ENCODE results near the gene SPRED1. TPM values are rescaled to one million over a fixed set of nuclear protein-coding genes. Genes with fewer than 3 reads are reported as not detected.
A peak's percentile ranks its signal among the peaks of the same experiment; 100 is the strongest.

The SPRED1 gene
- total and polyA plus RNA-seq, 9 of the 15 experiments (the other 6 are each of a cell fraction or from before 2014, with no cell fraction given): 2.8 to 17.4 (median 7.9) TPM

GRCh38 chr15:38228618-38229017, 24.0 kb upstream of the SPRED1 start:
- no TSS peak for BruUV-seq (replicated peaks)
- Histone ChIP-seq H3K79me2 (ENCODE audit: control insufficient read depth, insufficient read depth, low read length) (no peaks in the 10 kb centered on the region), H3K27ac (ENCODE audit: extremely low read depth, low read depth, low read length) (no peak overlapping the region), H2AFZ (ENCODE audit: low read depth, low read length) (no peak overlapping the region), H3K9me1 (ENCODE audit: control insufficient read depth, insufficient read depth, low read length) (no peaks in the 10 kb centered on the region), H3K27me3 (ENCODE audit: control insufficient read depth in 2 of 2, insufficient read depth in 2 of 2, low read length in 2 of 2) (peaks cover 4 to 6% of the 10 kb centered on the region in 2 experiments; a peak in 2 of 5 replicates), H4K20me1 (replicated peaks; ENCODE audit: control insufficient read depth, insufficient read depth, low read length) (no peaks in the 10 kb centered on the region), H3K36me3 (ENCODE audit: control insufficient read depth, insufficient read depth, low read length) (no peaks in the 10 kb centered on the region), H3K4me2 (ENCODE audit: insufficient read depth, low read length) (no peak overlapping the region), H3K9me3 (replicated peaks; ENCODE audit: control insufficient read depth, insufficient read depth, low read depth, low read length) (no peaks in the 10 kb centered on the region), H3K9ac (ENCODE audit: insufficient read depth in 1 of 2, low read depth in 2 of 2, low read length in 2 of 2) (no peak overlapping the region), H3K4me3 (no peak overlapping the region), H3K4me1 (replicated peaks in 1 of 2; ENCODE audit: control insufficient read depth in 2 of 2, insufficient read depth in 2 of 2, low read length in 2 of 2) (no peaks in the 10 kb centered on the region; a peak in 1 of 5 replicates)
- ChIA-PET CTCF (ENCODE audit: low intra/inter-chr PET ratio) (no interaction called here), POLR2A (interaction anchor here (1.0 kb wide), 1 partner anchor 16 kb away, joined by 3 read pairs; no protein-coding TSS in a partner anchor)
- in situ Hi-C loops (cut with MboI): no loop called here
- FAIRE-seq (no peak), ATAC-seq (no peak), DNase-seq (ENCODE audit: extremely low read depth in 1 of 4, low spot score in 3 of 4) (no peak)
- TF ChIP-seq ZBTB43 (CRISPR knock-in tag; IDR thresholded peaks at IDR 0.05): no peak
- 0% methylated on average over 1 of the region's 1 CpG for WGBS (ENCODE audit: insufficient coverage, low coverage, missing lambda C conversion rate)
- intact Hi-C loops (cut with micrococcal nuclease): no loop called here

DNA sequence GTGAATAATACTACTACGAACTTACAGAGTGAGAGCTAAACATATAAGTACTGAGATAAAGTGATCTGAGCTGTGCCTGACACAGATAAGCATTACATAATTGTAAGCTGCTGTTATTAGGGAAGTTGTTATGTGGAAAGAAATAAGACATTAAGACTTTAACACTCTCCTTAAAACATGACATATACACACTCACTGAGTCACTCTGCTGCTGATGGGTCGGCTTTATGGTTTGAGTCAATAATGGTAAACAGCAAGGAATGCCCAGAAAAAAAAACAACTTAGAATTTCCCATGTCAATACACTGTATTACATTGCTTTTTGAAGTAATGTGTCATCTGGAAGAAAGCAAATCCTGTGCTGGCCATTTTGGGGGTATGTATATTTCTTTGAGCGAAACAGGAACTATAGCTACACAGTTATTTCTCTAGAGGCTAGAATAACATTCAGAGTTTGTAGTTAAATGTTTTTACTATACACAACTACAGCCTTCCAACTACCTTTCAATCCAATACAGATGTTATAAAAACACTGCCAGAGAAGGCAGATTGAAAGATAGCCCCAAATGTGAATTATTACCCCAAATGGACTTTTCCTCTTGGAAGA, 22.8 kb upstream of the SPRED1 start:
- H3K4me2 ChIP-seq (ENCODE audit: insufficient read depth, low read length): no peak overlapping the region
- in situ Hi-C loops (cut with MboI): no loop called here
- POLR2A ChIA-PET: interaction anchor here (0.6 to 0.7 kb wide), 2 partner anchors 15 to 217 kb away, joined by 3 read pairs; no protein-coding TSS in a partner anchor

More for the DNA sequence above, 22.8 kb upstream of the SPRED1 start:
- TF ChIP-seq JUN (IDR thresholded peaks at IDR 0.05; ENCODE audit: borderline replicate concordance, low read depth, low read length) (no peak), JUN (CRISPR knock-in tag; IDR thresholded peaks at IDR 0.05; ENCODE audit: borderline replicate concordance) (no peak), ZNF79 (CRISPR knock-in tag; IDR thresholded peaks at IDR 0.05; ENCODE audit: low read depth) (0 out of 2 replicates have a peak, but pooled peaks have one; percentile 22)
- CTCF ChIA-PET (ENCODE audit: low intra/inter-chr PET ratio): no interaction called here
- Histone ChIP-seq H3K79me2 (ENCODE audit: control insufficient read depth, insufficient read depth, low read length) (no peaks in the 10 kb centered on the region), H2AFZ (ENCODE audit: low read depth, low read length) (no peak overlapping the region), H3K36me3 (ENCODE audit: control insufficient read depth, insufficient read depth, low read length) (no peaks in the 10 kb centered on the region), H3K9ac (ENCODE audit: insufficient read depth in 1 of 2, low read depth in 2 of 2, low read length in 2 of 2) (no peak overlapping the region), H3K9me3 (replicated peaks; ENCODE audit: control insufficient read depth, insufficient read depth, low read depth, low read length) (no peaks in the 10 kb centered on the region), H3K27ac (ENCODE audit: extremely low read depth, low read depth, low read length) (no peak overlapping the region), H3K9me1 (ENCODE audit: control insufficient read depth, insufficient read depth, low read length) (no peaks in the 10 kb centered on the region), H3K4me3 (no peak overlapping the region), H3K27me3 (ENCODE audit: control insufficient read depth in 2 of 2, insufficient read depth in 2 of 2, low read length in 2 of 2) (peaks cover 6% of the 10 kb centered on the region in 2 experiments; a peak in 2 of 5 replicates), H3K4me1 (replicated peaks in 1 of 2; ENCODE audit: control insufficient read depth in 2 of 2, insufficient read depth in 2 of 2, low read length in 2 of 2) (no peaks in the 10 kb centered on the region; a peak in 1 of 5 replicates), H4K20me1 (replicated peaks; ENCODE audit: control insufficient read depth, insufficient read depth, low read length) (no peaks in the 10 kb centered on the region)
- DNase-seq (ENCODE audit: extremely low read depth in 1 of 4, low spot score in 3 of 4) (no peak), FAIRE-seq (no peak), ATAC-seq (no peak)
- 21% methylated on average over 3 of the region's 3 CpGs for WGBS (ENCODE audit: insufficient coverage, low coverage, missing lambda C conversion rate)
- BruUV-seq (replicated peaks): no TSS peak
- intact Hi-C loops (cut with micrococcal nuclease): no loop called here
